Loucy (cell line): ENCODE data around the gene SLC25A42.

ENCODE experiments used
- EZH2phosphoT487 ChIP-seq: fragments of 200-600 bp; IDR thresholded peaks from 2 replicates; pipeline ENCODE4 v1.6.1; 2018; ENCODE audit warnings: antibody characterized with exemption, mild to moderate bottlenecking, moderate library complexity, borderline replicate concordance
- TF ChIP-seq, protein P1 (sequence below): fragments of 200-600 bp; sonication (generic); conservative IDR thresholded peaks from 2 replicates; pipeline ENCODE4 v1.5.1; 2014; ENCODE audit warnings: mild to moderate bottlenecking, antibody characterized with exemption, low read length

- TF ChIP-seq, protein P1, sequence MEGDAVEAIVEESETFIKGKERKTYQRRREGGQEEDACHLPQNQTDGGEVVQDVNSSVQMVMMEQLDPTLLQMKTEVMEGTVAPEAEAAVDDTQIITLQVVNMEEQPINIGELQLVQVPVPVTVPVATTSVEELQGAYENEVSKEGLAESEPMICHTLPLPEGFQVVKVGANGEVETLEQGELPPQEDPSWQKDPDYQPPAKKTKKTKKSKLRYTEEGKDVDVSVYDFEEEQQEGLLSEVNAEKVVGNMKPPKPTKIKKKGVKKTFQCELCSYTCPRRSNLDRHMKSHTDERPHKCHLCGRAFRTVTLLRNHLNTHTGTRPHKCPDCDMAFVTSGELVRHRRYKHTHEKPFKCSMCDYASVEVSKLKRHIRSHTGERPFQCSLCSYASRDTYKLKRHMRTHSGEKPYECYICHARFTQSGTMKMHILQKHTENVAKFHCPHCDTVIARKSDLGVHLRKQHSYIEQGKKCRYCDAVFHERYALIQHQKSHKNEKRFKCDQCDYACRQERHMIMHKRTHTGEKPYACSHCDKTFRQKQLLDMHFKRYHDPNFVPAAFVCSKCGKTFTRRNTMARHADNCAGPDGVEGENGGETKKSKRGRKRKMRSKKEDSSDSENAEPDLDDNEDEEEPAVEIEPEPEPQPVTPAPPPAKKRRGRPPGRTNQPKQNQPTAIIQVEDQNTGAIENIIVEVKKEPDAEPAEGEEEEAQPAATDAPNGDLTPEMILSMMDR = no peak
- no peak for TF ChIP-seq EZH2phosphoT487
These were observed 70.2 kb downstream of the SLC25A42 start for GRCh38 chr19:19133985-19134384.
